Adipocyte (in vitro differentiated cells): ENCODE data around the gene NDUFB3.
"Not testable (repeated sequence)": the region's sequence is repeated elsewhere in the genome, so short reads cannot be mapped to it uniquely, and the experiment has no call there.

ENCODE experiments used
- DNase-seq: peaks from one replicate; pipeline ENCODE4 v3.0.0-alpha.2; 2015; ENCODE audit warnings: low read depth
- H3K27me3 ChIP-seq: replicated peaks from 2 replicates; pipeline ENCODE4 v1.7.0; 2013; ENCODE audit warnings: mild to moderate bottlenecking, low read length, moderate library complexity; ENCODE audit not compliant: control insufficient read depth, insufficient read depth
- H3K36me3 ChIP-seq: 2 replicates; pipeline ENCODE4 v1.7.0; 2013; ENCODE audit warnings: low read length, mild to moderate bottlenecking, moderate library complexity; ENCODE audit not compliant: control insufficient read depth, insufficient read depth, severe bottlenecking
- H3K4me1 ChIP-seq: 2 replicates; pipeline ENCODE4 v1.7.0; 2013; ENCODE audit warnings: mild to moderate bottlenecking, low read length, moderate library complexity; ENCODE audit not compliant: control insufficient read depth, insufficient read depth
- H3K4me3 ChIP-seq: 2 replicates; pipeline ENCODE4 v1.7.0; 2013; ENCODE audit warnings: mild to moderate bottlenecking, low read length, moderate library complexity
- H3K9ac ChIP-seq: 2 replicates; pipeline ENCODE4 v1.7.0; 2013; ENCODE audit warnings: mild to moderate bottlenecking, low read length, moderate library complexity
- H3K9me3 ChIP-seq: 2 replicates; pipeline ENCODE4 v1.7.0; 2013; ENCODE audit warnings: mild to moderate bottlenecking, low read length, moderate library complexity; ENCODE audit not compliant: control insufficient read depth

Gene NDUFB3

GRCh38 chr2:201057715-201058248 lies 14.0 kb upstream of the NDUFB3 start:
- Histone ChIP-seq H3K27me3 (no peaks in the 10 kb centered on the region), H3K4me3 (no peak overlapping the region), H3K9ac (no peak overlapping the region), H3K4me1 (peaks cover 16% of the 10 kb centered on the region), H3K9me3 (no peaks in the 10 kb centered on the region), H3K36me3 (peaks cover 11% of the 10 kb centered on the region)
- peak; percentile 4 for DNase-seq

DNA sequence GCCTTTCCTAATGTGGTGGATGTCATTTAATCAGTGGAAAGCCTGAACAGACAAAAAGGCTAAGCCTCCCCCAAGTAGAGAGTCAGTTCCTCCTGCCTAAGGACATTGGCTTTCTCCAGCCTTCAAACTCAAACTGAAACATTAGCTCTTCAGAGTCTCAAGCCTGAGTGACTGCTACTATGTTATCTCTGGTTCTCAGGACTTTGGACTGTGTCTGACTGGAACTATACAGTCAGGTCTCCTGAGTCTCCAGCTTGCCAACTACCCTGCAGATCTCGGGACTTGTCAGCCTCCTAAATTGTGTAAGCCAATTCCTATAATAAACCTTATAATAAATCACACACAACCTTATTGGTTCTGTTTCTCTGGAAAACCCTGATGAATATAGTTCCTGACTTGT lies 12.9 kb upstream of the NDUFB3 start:
- H3K4me3 ChIP-seq: no peak overlapping the region
- no peak overlapping the region for H3K9ac ChIP-seq
- H3K36me3 ChIP-seq: peaks cover 11% of the 10 kb centered on the region
- H3K27me3 ChIP-seq: no peaks in the 10 kb centered on the region
- peaks cover 16% of the 10 kb centered on the region for H3K4me1 ChIP-seq
- no peak for DNase-seq
- no peaks in the 10 kb centered on the region for H3K9me3 ChIP-seq

DNA sequence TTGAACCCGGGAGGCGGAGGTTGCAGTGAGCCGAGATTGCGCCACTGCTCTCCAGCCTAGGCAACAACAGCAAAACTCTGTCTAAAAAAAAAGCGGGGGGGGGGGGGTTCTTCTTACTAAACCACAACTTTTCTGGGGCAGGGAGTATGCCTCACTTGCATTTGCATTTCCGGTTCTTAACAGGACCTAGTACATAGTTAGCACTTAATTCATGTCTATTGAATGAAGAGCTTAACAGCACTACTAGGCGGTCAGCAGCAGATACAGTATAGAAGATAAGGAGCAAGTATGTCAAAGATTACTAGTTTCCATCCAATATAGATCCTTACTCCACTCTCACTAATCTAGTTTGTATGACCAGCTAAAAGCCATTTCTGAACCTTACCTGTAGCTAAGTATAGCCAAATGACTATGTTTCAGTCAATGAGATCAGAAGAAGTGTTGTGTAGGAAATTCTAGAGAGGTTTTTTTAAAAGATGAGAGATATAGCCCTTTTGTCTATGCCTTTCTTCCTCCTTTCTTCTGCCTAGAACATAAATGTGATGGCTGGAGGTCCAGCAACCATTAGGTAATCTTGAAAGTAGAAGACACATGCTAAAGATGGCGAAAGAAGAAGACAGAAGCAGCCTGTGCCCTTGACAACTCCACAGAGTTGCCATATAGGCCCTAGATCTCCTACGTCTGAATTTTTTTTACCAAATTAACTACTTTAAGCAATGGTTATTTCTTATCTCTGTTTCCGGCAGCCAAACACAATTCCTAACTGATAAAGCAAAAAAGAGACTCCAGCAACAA lies 11.6 kb upstream of the NDUFB3 start:
- DNase-seq: no peak
- Histone ChIP-seq H3K9me3 (no peaks in the 10 kb centered on the region), H3K4me3 (no peak overlapping the region), H3K27me3 (no peaks in the 10 kb centered on the region), H3K4me1 (peaks cover 16% of the 10 kb centered on the region), H3K9ac (no peak overlapping the region), H3K36me3 (peaks cover 11% of the 10 kb centered on the region)

GRCh38 chr2:201063516-201063915 lies 8.3 kb upstream of the NDUFB3 start:
- H3K4me1 ChIP-seq: peaks cover 11% of the 10 kb centered on the region
- not testable (repeated sequence) for H3K4me3 ChIP-seq, H3K27me3 ChIP-seq, H3K9me3 ChIP-seq, DNase-seq, H3K9ac ChIP-seq
- peaks cover 11% of the 10 kb centered on the region for H3K36me3 ChIP-seq

DNA sequence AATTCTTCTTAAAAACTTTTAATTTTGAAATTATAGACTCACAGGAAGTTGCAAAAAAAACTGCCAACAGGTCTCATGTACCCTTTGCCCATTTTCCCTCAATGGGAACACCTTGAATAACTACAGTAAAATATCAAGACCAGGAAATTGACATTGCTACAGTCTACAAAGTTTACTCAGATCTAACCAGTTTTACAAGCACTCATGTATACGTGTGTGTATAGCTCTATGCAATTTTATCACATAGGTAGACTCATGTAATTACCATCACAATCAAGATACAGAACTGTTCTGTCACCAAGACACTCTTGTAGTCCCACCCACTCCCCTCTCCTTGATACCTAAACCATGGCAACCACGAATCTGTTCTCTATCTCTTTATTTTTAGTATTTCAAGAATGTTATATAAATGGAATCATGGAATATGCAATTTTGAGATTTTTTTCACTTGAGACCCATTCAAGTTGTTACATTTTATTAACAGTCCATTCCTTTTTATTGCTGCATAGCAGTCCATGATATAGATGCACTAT lies 6.9 kb upstream of the NDUFB3 start:
- Histone ChIP-seq H3K4me1 (peaks cover 22% of the 10 kb centered on the region), H3K36me3 (peaks cover 4% of the 10 kb centered on the region), H3K9ac (no peak overlapping the region), H3K9me3 (no peaks in the 10 kb centered on the region), H3K27me3 (no peaks in the 10 kb centered on the region), H3K4me3 (no peak overlapping the region)
- no peak for DNase-seq

DNA sequence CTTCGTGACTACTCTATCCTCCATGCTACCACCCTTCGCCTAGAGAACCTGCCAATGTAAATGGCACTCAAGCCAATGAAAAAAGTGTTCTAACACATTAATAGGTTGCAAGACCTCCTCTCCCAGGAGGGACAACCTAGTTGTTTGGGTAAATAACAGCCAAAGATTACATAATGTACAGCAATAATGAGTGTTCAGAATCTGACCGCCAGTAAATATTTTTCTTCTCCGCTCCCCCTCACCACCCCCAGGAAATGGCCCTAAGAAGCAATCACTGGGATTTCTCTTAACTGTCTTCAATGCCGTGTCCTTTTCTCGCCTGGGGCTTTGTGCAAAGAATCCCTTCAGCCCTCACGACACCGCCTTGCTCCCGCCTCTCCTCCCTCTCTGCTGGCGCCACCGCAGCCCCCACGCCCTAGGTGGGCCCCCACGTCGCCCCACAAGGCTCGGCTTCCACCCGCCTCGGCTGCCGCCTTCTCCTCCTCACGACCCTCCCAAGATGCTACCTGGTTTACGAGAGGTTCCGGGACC lies 788 bp upstream of the NDUFB3 start:
- Histone ChIP-seq H3K27me3 (no peaks in the 10 kb centered on the region), H3K4me1 (peaks cover 43% of the 10 kb centered on the region), H3K9me3 (no peaks in the 10 kb centered on the region), H3K36me3 (no peaks in the 10 kb centered on the region), H3K9ac (peak overlapping the region; percentile 99), H3K4me3 (peak overlapping the region; percentile 99)
- peak; percentile 50 for DNase-seq

DNA sequence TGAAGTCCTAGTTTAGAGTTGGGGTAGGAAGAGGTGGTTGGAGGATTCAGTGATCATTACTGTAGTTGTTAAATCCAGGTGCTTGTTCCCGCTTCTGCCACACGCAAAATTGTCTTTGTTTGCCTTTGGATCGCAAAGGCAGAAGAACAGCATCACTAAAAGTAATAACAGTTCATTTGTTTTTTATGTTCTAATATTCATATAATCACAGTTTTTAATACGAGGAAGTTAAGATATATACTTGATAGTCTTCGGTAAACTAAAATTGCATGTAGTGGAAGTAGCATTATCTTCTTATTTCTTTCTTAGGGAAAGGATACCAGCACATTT lies 365 bp downstream of the NDUFB3 start:
- peaks cover 45% of the 10 kb centered on the region for H3K4me1 ChIP-seq
- no peaks in the 10 kb centered on the region for H3K36me3 ChIP-seq
- H3K27me3 ChIP-seq: no peaks in the 10 kb centered on the region
- DNase-seq: no peak
- peak overlapping the region; percentile 99 for H3K9ac ChIP-seq
- H3K4me3 ChIP-seq: peak overlapping the region; percentile 99
- H3K9me3 ChIP-seq: no peaks in the 10 kb centered on the region

DNA sequence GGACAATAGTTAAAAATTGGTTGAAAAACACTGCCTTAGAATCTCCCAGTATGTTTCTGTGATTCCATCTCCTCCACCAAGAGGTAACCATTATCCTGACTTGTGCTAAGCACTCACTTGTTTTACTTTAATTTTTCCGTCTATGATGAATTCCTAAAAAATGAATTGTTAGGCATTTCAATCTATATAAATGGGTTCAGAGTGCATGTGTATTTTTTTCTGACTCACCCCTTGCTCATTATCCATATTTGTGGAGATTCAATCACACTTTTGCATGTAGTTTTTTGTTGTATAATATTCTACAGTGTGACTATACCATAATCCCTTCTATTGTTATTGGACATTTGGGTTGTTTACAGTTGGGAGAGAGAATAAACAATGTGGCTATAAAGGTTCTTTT lies 1.3 kb downstream of the NDUFB3 start:
- H3K4me1 ChIP-seq: peaks cover 38% of the 10 kb centered on the region
- peak overlapping the region; percentile 99 for H3K4me3 ChIP-seq
- H3K9me3 ChIP-seq: no peaks in the 10 kb centered on the region
- H3K36me3 ChIP-seq: no peaks in the 10 kb centered on the region
- H3K9ac ChIP-seq: peak overlapping the region; percentile 99
- DNase-seq: no peak
- H3K27me3 ChIP-seq: no peaks in the 10 kb centered on the region

DNA sequence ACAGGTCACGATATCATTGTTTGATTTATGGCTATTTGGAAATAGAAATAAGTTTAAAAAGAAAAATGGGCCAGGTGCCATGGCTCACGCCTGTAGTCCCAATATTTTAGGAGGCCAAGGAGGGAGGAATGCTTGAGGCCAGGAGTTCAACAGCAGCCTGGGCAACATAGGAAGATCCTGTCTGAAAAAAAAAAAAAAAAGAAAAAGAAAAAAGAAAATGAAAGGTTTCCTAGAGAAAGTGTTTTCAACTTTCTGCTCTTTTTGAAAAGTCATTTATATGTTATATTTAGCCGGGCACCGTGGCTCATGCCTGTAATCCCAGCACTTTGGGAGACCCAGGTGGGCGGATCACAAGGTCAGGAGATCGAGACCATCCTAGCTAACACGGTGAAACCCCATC lies 3.2 kb downstream of the NDUFB3 start:
- peaks cover 8% of the 10 kb centered on the region for H3K36me3 ChIP-seq
- H3K9me3 ChIP-seq: no peaks in the 10 kb centered on the region
- H3K9ac ChIP-seq: no peak overlapping the region
- no peak for DNase-seq
- H3K4me3 ChIP-seq: no peak overlapping the region
- peaks cover 21% of the 10 kb centered on the region for H3K4me1 ChIP-seq
- no peaks in the 10 kb centered on the region for H3K27me3 ChIP-seq

- Histone ChIP-seq H3K9me3 (no peaks in the 10 kb centered on the region), H3K36me3 (peaks cover 39% of the 10 kb centered on the region), H3K27me3 (no peaks in the 10 kb centered on the region), H3K9ac (no peak overlapping the region), H3K4me1 (no peaks in the 10 kb centered on the region), H3K4me3 (no peak overlapping the region)
- DNase-seq: no peak
Observed at GRCh38 chr2:201084863-201085262, 13.1 kb downstream of the NDUFB3 start.

GRCh38 chr2:201090574-201090973 lies 18.8 kb downstream of the NDUFB3 start:
- DNase-seq: no peak
- no peaks in the 10 kb centered on the region for H3K27me3 ChIP-seq
- H3K4me3 ChIP-seq: no peak overlapping the region
- no peaks in the 10 kb centered on the region for H3K9me3 ChIP-seq
- peaks cover 9% of the 10 kb centered on the region for H3K4me1 ChIP-seq
- H3K36me3 ChIP-seq: peaks cover 19% of the 10 kb centered on the region
- no peak overlapping the region for H3K9ac ChIP-seq
